Progenitor cell of endocrine pancreas (in vitro differentiated cells): Measurements from ENCODE around the gene MZT2A. TPM values are rescaled to one million over a fixed set of nuclear protein-coding genes. Genes with fewer than 3 reads are reported as not detected.
"Not testable (repeated sequence)": the region's sequence is repeated elsewhere in the genome, so short reads cannot be mapped to it uniquely, and the experiment has no call there.

Experiments
- DNase-seq: peaks from one replicate; pipeline ENCODE4 v3.0.0; 2021; ENCODE audit warnings: low spot score; ENCODE audit not compliant: unreplicated experiment
- H3K27ac Mint-ChIP-seq: 2 replicates; pipeline ENCODE4 v1.8.0; 2021; ENCODE audit warnings: mild to moderate bottlenecking, moderate library complexity, mixed read lengths
- H3K27me3 Mint-ChIP-seq: 2 replicates; pipeline ENCODE4 v1.8.0; 2021; ENCODE audit warnings: mixed read lengths
- H3K36me3 Mint-ChIP-seq: 2 replicates; pipeline ENCODE4 v1.8.0; 2022; ENCODE audit warnings: mixed read lengths; ENCODE audit not compliant: insufficient read depth
- H3K4me1 Mint-ChIP-seq: 2 replicates; pipeline ENCODE4 v1.8.0; 2021; ENCODE audit warnings: low read depth, mixed read lengths
- H3K4me3 Mint-ChIP-seq: 2 replicates; pipeline ENCODE4 v1.8.0; 2021; ENCODE audit warnings: low read depth, mild to moderate bottlenecking, moderate library complexity, mixed read lengths
- H3K9me3 Mint-ChIP-seq: 2 replicates; pipeline ENCODE4 v1.8.0; 2021; ENCODE audit warnings: low read depth, mixed read lengths
- total RNA-seq: library from RNA; stranded (reverse); gene quantifications from 2 replicates; pipeline ENCODE4 v1.2.1, GENCODE V29; 2021
- TF ChIP-seq, protein P1 (sequence below): fragments of 200-600 bp; sonication (generic); IDR thresholded peaks from one replicate; pipeline ENCODE4 v1.5.0; 2021; ENCODE audit warnings: antibody characterized with exemption, mild to moderate bottlenecking; ENCODE audit not compliant: unreplicated experiment

The MZT2A gene
- total RNA-seq, 1 donor from 2014 or later, result 69.5 TPM

DNA sequence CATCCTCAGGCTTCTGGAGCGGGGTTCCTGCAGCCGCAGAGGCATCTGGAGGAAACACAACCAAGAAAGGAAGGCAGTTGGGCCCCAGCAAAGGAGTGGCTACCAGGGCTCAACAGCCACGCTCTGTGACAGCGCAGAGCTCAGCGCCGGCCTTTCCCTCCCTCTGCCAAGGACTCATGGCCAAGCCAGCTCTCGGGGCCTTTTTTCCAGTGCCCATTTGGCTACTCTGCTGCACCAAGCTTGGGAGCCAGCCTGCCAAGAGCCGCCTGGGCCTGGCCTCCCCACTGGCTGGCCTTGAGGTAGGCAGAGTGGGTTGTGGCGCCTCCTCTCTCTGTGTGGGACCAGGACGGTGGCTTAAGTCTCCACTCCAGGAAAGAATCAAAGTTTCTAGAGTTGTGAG is 28.3 kb upstream of the MZT2A start:
- Mint-ChIP-seq H3K9me3 (no peaks in the 10 kb centered on the region), H3K36me3 (peaks cover 5% of the 10 kb centered on the region), H3K4me1 (no peaks in the 10 kb centered on the region), H3K4me3 (no peak overlapping the region), H3K27ac (no peak overlapping the region), H3K27me3 (no peaks in the 10 kb centered on the region)
- DNase-seq, result no peak
- TF ChIP-seq, protein P1, sequence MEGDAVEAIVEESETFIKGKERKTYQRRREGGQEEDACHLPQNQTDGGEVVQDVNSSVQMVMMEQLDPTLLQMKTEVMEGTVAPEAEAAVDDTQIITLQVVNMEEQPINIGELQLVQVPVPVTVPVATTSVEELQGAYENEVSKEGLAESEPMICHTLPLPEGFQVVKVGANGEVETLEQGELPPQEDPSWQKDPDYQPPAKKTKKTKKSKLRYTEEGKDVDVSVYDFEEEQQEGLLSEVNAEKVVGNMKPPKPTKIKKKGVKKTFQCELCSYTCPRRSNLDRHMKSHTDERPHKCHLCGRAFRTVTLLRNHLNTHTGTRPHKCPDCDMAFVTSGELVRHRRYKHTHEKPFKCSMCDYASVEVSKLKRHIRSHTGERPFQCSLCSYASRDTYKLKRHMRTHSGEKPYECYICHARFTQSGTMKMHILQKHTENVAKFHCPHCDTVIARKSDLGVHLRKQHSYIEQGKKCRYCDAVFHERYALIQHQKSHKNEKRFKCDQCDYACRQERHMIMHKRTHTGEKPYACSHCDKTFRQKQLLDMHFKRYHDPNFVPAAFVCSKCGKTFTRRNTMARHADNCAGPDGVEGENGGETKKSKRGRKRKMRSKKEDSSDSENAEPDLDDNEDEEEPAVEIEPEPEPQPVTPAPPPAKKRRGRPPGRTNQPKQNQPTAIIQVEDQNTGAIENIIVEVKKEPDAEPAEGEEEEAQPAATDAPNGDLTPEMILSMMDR, result no peak

DNA sequence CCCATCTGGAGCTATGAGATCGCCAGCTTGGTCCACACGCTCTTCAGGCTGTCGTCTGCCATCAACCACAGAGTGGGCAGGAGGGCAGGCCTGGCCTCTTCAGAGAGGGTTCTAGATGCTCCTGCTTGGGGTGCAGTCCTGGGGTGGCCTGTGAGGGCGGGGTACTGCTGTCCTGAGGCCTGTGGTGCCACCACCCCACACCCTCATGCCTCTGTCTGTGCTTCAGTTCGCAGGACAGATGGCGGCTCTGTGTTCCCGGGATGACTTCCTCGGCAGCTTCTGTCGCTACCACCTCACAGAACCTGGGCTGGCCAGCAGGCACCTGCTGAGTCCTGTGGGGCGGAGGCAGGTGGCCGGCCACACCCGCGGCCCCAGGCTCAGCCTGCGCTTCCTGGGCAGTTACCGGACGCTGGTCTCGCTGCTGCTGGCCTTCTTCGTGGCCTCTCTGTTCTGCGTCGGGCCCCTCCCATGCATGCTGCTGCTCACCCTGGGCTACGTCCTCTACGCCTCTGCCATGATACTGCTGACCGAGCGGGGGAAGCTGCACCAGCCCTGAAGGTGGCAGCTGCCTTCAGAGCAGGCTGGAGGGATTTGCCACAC is 27.8 kb upstream of the MZT2A start:
- not testable (repeated sequence) for H3K4me3 Mint-ChIP-seq, H3K36me3 Mint-ChIP-seq, H3K27ac Mint-ChIP-seq, H3K27me3 Mint-ChIP-seq, H3K4me1 Mint-ChIP-seq, H3K9me3 Mint-ChIP-seq, DNase-seq

DNA sequence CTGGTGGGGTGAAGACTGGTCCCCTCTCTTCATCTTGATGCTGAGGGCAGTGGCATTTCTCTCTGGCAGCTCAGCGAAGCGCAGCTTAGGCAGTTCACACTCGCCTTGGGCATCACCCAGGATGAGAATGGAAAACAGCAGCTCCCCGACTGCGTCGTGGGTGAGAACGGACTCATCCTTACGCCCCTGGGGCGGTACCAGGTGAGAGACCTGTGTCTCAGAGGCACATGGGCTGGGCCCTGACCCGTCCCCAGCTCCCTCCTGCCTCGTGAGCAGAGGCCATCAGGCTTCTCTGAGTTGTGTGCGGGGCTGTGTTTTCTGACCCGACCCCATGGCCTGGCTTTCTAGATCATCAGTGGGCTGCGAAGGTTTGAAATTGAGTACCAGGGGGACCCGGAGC is 27.3 kb upstream of the MZT2A start:
- no peak overlapping the region for H3K27ac Mint-ChIP-seq
- no peaks in the 10 kb centered on the region for H3K27me3 Mint-ChIP-seq
- H3K36me3 Mint-ChIP-seq, result peaks cover 5% of the 10 kb centered on the region
- DNase-seq, result no peak
- H3K4me3 Mint-ChIP-seq, result no peak overlapping the region
- TF ChIP-seq, protein P1, result no peak
- no peaks in the 10 kb centered on the region for H3K9me3 Mint-ChIP-seq
- no peaks in the 10 kb centered on the region for H3K4me1 Mint-ChIP-seq

DNA sequence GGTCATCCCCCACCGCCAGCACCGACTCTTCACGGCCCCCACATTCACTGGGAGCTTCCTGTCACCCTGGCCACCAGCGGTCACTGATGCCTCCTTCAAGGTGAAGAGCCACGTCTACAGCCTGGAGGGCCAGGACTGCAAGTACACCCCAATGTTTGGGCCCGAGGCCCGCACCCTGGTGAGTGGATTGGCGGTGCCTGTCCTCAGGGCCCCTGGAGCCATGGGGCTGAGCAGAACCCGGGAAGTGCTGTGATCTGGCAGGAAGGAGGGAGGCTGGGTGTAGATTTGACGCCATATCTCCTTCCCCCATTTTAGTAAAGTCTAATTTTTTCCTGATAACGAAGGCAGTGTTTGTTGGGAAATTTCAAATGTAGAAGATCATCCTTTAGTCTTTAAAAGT is 26.3 kb upstream of the MZT2A start:
- not testable (repeated sequence) for H3K4me3 Mint-ChIP-seq, H3K27me3 Mint-ChIP-seq, H3K27ac Mint-ChIP-seq, H3K4me1 Mint-ChIP-seq, H3K9me3 Mint-ChIP-seq, DNase-seq, H3K36me3 Mint-ChIP-seq

DNA sequence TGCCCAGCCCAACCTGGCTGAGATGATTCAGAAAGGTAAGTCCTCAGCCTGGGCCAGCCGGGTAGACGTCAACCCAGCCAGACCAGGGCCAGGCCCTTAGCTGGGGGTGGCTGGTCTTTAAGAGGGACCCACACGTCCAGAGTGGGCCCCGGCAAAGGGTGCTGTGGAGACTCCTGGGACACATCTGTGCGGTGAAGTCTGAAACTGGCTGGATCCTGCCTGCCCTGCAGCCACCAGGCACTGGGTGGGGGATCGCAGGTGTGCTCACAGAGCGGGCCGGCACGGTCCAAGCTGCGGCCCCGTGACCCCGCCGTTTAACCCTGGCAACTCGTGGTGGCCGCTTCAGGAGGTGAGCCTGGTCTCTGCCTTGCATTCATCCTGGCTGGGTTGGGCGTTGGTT is 25.7 kb upstream of the MZT2A start:
- DNase-seq, H3K9me3 Mint-ChIP-seq, H3K27ac Mint-ChIP-seq, H3K4me1 Mint-ChIP-seq, H3K4me3 Mint-ChIP-seq, H3K27me3 Mint-ChIP-seq, H3K36me3 Mint-ChIP-seq: not testable (repeated sequence)

DNA sequence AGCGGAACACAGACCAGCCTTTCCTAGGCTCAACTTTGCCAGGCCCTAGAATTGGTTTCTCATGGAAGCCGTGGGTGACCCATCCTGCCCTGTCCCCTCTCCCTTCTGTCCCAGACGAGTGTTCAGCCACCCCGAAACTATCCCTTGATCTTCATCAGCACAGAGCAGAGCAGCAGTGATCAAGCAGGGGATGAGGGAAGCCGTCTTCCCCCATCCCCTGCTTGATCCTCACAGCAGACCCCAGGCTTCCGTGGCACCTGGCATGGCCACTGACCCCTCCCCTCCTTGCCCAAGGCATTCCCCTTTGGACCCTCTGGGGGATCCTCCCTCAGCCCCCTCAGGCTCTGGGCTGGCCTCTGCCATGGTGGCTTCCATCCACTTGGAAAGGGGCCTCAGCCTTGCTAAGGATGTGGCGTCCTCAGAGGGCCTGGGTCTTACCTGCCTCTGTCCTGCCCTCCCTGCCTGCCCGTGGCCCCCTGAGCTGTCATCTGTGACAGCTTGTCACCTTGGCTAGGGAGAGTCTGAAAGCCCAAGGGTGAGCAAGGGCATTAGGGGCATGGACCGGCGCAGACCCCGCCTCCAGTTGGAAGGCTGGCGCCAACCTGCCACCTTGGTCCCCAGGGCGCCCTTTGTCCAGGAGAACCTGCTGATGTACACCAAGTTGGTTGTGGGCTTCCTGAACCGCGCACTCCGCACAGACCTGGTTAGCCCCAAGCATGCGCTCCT is 25.1 kb upstream of the MZT2A start:
- no peaks in the 10 kb centered on the region for H3K4me1 Mint-ChIP-seq

More for the DNA sequence above, 25.1 kb upstream of the MZT2A start:
- Mint-ChIP-seq H3K27me3 (no peaks in the 10 kb centered on the region), H3K27ac (no peak overlapping the region), H3K4me3 (no peak overlapping the region), H3K36me3 (peaks cover 5% of the 10 kb centered on the region), H3K9me3 (no peaks in the 10 kb centered on the region)
- DNase-seq, result no peak
- TF ChIP-seq, protein P1, result no peak
